ENCODE measurements around the gene ZNF282.
"Not testable (repeated sequence)": the region's sequence is repeated elsewhere in the genome, so short reads cannot be mapped to it uniquely, and the experiment has no call there.

DNA sequence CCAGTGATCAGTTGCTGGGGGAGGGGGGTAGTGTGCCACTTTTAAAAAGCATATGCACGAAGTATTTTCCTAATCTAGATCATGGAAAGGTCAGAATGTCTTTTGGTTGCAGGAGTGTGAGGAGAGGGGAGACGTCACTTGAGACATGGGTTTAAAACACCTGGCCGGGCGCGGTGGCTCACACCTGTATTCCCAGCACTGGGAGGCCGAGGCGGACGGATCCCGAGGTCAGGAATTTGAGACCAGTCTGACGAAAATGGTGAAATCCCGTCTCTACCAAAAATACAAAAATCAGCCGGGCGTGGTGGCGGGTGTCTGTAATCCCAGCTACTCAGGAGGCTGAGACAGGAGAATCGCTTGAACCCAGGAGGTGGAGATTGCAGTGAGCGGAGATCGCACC is 31.0 kb downstream of the ZNF282 start:
- TF ChIP-seq, protein P1, sequence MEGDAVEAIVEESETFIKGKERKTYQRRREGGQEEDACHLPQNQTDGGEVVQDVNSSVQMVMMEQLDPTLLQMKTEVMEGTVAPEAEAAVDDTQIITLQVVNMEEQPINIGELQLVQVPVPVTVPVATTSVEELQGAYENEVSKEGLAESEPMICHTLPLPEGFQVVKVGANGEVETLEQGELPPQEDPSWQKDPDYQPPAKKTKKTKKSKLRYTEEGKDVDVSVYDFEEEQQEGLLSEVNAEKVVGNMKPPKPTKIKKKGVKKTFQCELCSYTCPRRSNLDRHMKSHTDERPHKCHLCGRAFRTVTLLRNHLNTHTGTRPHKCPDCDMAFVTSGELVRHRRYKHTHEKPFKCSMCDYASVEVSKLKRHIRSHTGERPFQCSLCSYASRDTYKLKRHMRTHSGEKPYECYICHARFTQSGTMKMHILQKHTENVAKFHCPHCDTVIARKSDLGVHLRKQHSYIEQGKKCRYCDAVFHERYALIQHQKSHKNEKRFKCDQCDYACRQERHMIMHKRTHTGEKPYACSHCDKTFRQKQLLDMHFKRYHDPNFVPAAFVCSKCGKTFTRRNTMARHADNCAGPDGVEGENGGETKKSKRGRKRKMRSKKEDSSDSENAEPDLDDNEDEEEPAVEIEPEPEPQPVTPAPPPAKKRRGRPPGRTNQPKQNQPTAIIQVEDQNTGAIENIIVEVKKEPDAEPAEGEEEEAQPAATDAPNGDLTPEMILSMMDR (IDR thresholded peaks at IDR 0.05): not testable (repeated sequence)
- not testable (repeated sequence) for TF ChIP-seq POLR2AphosphoS5 (IDR thresholded peaks at IDR 0.05); POLR2A (IDR thresholded peaks at IDR 0.05; ENCODE audit: low read depth); EP300 (IDR thresholded peaks at IDR 0.05)
